Measurements from ENCODE around the gene PTPRM. TPM values are rescaled to one million over a fixed set of nuclear protein-coding genes. Genes with fewer than 3 reads are reported as not detected.

PTPRM gene
- polyA plus RNA-seq, 6 donors from 2014 or later = not detected

GRCh38 chr18:7632152-7633098, 65.3 kb downstream of the PTPRM start:
- DNase-seq (no peak), ATAC-seq (ENCODE audit: low read depth in 2 of 2) (no peak)
- H3K4me1 Mint-ChIP-seq = no peaks in the 10 kb centered on the region
- H3K36me3 Mint-ChIP-seq = no peaks in the 10 kb centered on the region
- peaks cover 0 to under 1% (median 0%) of the 10 kb centered on the region in 3 donors for H3K27me3 Mint-ChIP-seq
- no peak overlapping the region for H3K27ac Mint-ChIP-seq
- H3K9me3 Mint-ChIP-seq = peaks cover 0 to 17% (median 0%) of the 10 kb centered on the region in 7 donors
- no peak overlapping the region for H3K4me3 Mint-ChIP-seq

GRCh38 chr18:7633171-7633570, 66.1 kb downstream of the PTPRM start:
- H3K4me1 Mint-ChIP-seq = no peaks in the 10 kb centered on the region
- peaks cover 0 to 17% (median 0%) of the 10 kb centered on the region in 7 donors for H3K9me3 Mint-ChIP-seq
- DNase-seq = no peak
- H3K27ac Mint-ChIP-seq = no peak overlapping the region
- H3K4me3 Mint-ChIP-seq = no peak overlapping the region
- H3K27me3 Mint-ChIP-seq = no peaks in the 10 kb centered on the region
- H3K36me3 Mint-ChIP-seq = no peaks in the 10 kb centered on the region
- no peak for ATAC-seq (ENCODE audit: low read depth in 2 of 2)

GRCh38 chr18:7635948-7636347, 68.8 kb downstream of the PTPRM start:
- ATAC-seq (ENCODE audit: low read depth in 2 of 2) (no peak), DNase-seq (no peak)
- H3K27ac Mint-ChIP-seq = no peak overlapping the region
- H3K4me1 Mint-ChIP-seq = no peaks in the 10 kb centered on the region
- no peaks in the 10 kb centered on the region for H3K27me3 Mint-ChIP-seq
- no peaks in the 10 kb centered on the region for H3K36me3 Mint-ChIP-seq
- no peak overlapping the region for H3K4me3 Mint-ChIP-seq
- H3K9me3 Mint-ChIP-seq = peaks cover 0 to 11% (median 0%) of the 10 kb centered on the region in 7 donors

DNA sequence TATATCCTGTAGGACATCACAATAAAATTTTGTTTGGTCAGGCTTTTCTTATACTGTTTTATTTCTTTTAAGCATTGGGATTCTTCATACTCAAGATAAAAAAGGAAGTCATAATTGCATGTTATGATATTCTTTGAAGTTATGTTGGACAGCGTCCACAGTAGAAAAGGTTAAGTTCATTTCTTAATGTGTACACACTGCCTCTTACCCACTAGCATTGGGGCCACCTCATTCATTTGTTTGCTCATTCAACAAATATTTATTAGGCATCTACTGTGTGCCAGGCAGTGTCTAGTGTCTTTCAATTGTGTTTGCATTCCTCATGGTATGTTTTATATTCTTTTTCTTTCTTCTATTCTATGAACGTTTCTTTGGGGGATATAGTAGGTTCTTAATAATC, 70.2 kb downstream of the PTPRM start:
- no peaks in the 10 kb centered on the region for H3K4me1 Mint-ChIP-seq
- DNase-seq (no peak), ATAC-seq (ENCODE audit: low read depth in 2 of 2) (no peak)
- no peak overlapping the region for H3K4me3 Mint-ChIP-seq
- no peaks in the 10 kb centered on the region for H3K36me3 Mint-ChIP-seq
- H3K27ac Mint-ChIP-seq = no peak overlapping the region
- peaks cover 0 to 11% (median 0%) of the 10 kb centered on the region in 7 donors for H3K9me3 Mint-ChIP-seq
- no peaks in the 10 kb centered on the region for H3K27me3 Mint-ChIP-seq

GRCh38 chr18:7638321-7638720, 71.2 kb downstream of the PTPRM start:
- ATAC-seq (ENCODE audit: low read depth in 2 of 2) = no peak
- Mint-ChIP-seq H3K36me3 (no peaks in the 10 kb centered on the region), H3K27me3 (no peaks in the 10 kb centered on the region), H3K4me3 (no peak overlapping the region), H3K9me3 (peaks cover 0 to 11% (median 0%) of the 10 kb centered on the region in 7 donors), H3K4me1 (no peaks in the 10 kb centered on the region), H3K27ac (no peak overlapping the region)
- DNase-seq = no peak

GRCh38 chr18:7641813-7642212, 74.7 kb downstream of the PTPRM start:
- no peak for ATAC-seq (ENCODE audit: low read depth in 2 of 2)
- Mint-ChIP-seq H3K36me3 (no peaks in the 10 kb centered on the region), H3K27me3 (no peaks in the 10 kb centered on the region), H3K4me1 (no peaks in the 10 kb centered on the region), H3K9me3 (peaks cover 0 to 6% (median 0%) of the 10 kb centered on the region in 7 donors), H3K27ac (no peak overlapping the region), H3K4me3 (no peak overlapping the region)
- no peak for DNase-seq

- no peak for DNase-seq
- ATAC-seq (ENCODE audit: low read depth in 2 of 2) = no peak
- H3K27me3 Mint-ChIP-seq = no peaks in the 10 kb centered on the region
- H3K4me3 Mint-ChIP-seq = no peak overlapping the region
- no peak overlapping the region for H3K27ac Mint-ChIP-seq
- H3K4me1 Mint-ChIP-seq = no peaks in the 10 kb centered on the region
- H3K36me3 Mint-ChIP-seq = no peaks in the 10 kb centered on the region
- H3K9me3 Mint-ChIP-seq = peaks cover 0 to 6% (median 0%) of the 10 kb centered on the region in 7 donors
These were observed 75.3 kb downstream of the PTPRM start for GRCh38 chr18:7642331-7642890.

- Mint-ChIP-seq H3K36me3 (no peaks in the 10 kb centered on the region), H3K4me3 (no peak overlapping the region), H3K4me1 (no peaks in the 10 kb centered on the region), H3K27ac (no peak overlapping the region), H3K9me3 (peaks cover 0 to 6% (median 0%) of the 10 kb centered on the region in 7 donors), H3K27me3 (no peaks in the 10 kb centered on the region)
- ATAC-seq (ENCODE audit: low read depth in 2 of 2) (no peak), DNase-seq (no peak)
These were observed 78.6 kb downstream of the PTPRM start for GRCh38 chr18:7645756-7646155.

- no peaks in the 10 kb centered on the region for H3K36me3 Mint-ChIP-seq
- no peak overlapping the region for H3K4me3 Mint-ChIP-seq
- no peaks in the 10 kb centered on the region for H3K4me1 Mint-ChIP-seq
- H3K27ac Mint-ChIP-seq = no peak overlapping the region
- peaks cover 0 to 6% (median 3%) of the 10 kb centered on the region in 7 donors for H3K9me3 Mint-ChIP-seq
- DNase-seq (no peak), ATAC-seq (ENCODE audit: low read depth in 2 of 2) (no peak)
- no peaks in the 10 kb centered on the region for H3K27me3 Mint-ChIP-seq
These were observed 79.2 kb downstream of the PTPRM start for GRCh38 chr18:7646174-7646886.

DNA sequence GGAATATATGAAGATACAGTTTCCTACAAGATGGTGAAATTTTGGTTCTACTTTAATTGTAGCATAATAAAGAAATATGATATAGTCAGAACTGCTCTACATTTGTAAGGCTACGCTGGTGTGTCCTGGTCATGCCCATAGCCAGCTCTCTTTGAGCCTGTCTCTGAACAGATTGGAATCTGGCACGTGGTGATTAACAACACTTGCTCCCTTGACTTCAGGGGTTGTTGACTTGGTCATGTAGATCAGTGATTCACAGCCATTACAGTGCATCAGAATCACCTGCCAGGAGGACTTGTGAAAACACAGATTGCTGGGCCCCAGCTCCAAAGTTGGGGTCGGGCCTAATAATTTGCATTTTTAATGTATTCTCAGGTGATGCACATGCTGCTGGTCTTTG, 80.4 kb downstream of the PTPRM start:
- peaks cover 0 to 5% (median 3%) of the 10 kb centered on the region in 7 donors for H3K9me3 Mint-ChIP-seq
- DNase-seq (no peak), ATAC-seq (ENCODE audit: low read depth in 2 of 2) (no peak)
- H3K4me1 Mint-ChIP-seq = no peaks in the 10 kb centered on the region
- no peaks in the 10 kb centered on the region for H3K36me3 Mint-ChIP-seq
- no peaks in the 10 kb centered on the region for H3K27me3 Mint-ChIP-seq
- no peak overlapping the region for H3K27ac Mint-ChIP-seq
- no peak overlapping the region for H3K4me3 Mint-ChIP-seq

GRCh38 chr18:7657050-7657449, 89.9 kb downstream of the PTPRM start:
- H3K4me1 Mint-ChIP-seq = no peaks in the 10 kb centered on the region
- H3K4me3 Mint-ChIP-seq = no peak overlapping the region
- no peaks in the 10 kb centered on the region for H3K36me3 Mint-ChIP-seq
- ATAC-seq (ENCODE audit: low read depth in 2 of 2) = no peak
- no peak for DNase-seq
- no peak overlapping the region for H3K27ac Mint-ChIP-seq
- H3K9me3 Mint-ChIP-seq = peaks cover 4 to 11% (median 6%) of the 10 kb centered on the region in 7 donors
- H3K27me3 Mint-ChIP-seq = peaks cover 0 to 5% (median 0%) of the 10 kb centered on the region in 3 donors

- peaks cover 0 to 5% (median 0%) of the 10 kb centered on the region in 3 donors for H3K27me3 Mint-ChIP-seq
- H3K27ac Mint-ChIP-seq = no peak overlapping the region
- ATAC-seq (ENCODE audit: low read depth in 2 of 2) = no peak
- H3K36me3 Mint-ChIP-seq = no peaks in the 10 kb centered on the region
- peaks cover 0 to 9% (median 6%) of the 10 kb centered on the region in 7 donors for H3K9me3 Mint-ChIP-seq
- H3K4me1 Mint-ChIP-seq = no peaks in the 10 kb centered on the region
- H3K4me3 Mint-ChIP-seq = no peak overlapping the region
- no peak for DNase-seq
These were observed 90.8 kb downstream of the PTPRM start for GRCh38 chr18:7657937-7658336.

DNA sequence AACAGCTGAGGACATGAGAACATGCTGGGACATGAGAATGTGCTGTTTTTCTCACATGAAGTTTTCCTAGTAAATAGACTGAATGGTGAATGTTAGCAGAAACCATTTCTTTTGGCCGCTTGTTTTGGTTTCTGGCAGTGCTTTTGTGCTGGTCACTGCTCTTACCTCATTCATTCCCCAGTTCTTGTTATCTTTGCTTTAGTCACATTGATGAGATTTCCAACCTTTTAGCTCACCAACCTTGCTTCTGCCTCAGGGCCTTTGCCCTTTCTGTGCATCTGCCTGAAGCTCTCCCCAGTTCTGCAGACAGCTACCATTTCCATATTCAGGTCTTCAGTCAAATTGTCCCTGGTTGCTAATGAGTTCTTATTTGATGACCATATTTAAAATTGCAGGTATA, 91.6 kb downstream of the PTPRM start:
- no peaks in the 10 kb centered on the region for H3K4me1 Mint-ChIP-seq
- DNase-seq = no peak
- H3K36me3 Mint-ChIP-seq = no peaks in the 10 kb centered on the region
- H3K4me3 Mint-ChIP-seq = no peak overlapping the region
- no peak overlapping the region for H3K27ac Mint-ChIP-seq
- H3K27me3 Mint-ChIP-seq = peaks cover 0 to 5% (median 0%) of the 10 kb centered on the region in 3 donors
- ATAC-seq (ENCODE audit: low read depth in 2 of 2) = no peak
- peaks cover 0 to 9% (median 4%) of the 10 kb centered on the region in 7 donors for H3K9me3 Mint-ChIP-seq

Measured in naive B cell (primary cell).